GM12878 (cell line): ENCODE data around the gene PTMA. TPM values are rescaled to one million over a fixed set of nuclear protein-coding genes. Genes with fewer than 3 reads are reported as not detected.
A peak's percentile ranks its signal among the peaks of the same experiment; 100 is the strongest.

Source experiments
- CBFB ChIP-seq: IDR thresholded peaks from 2 replicates; pipeline ENCODE4 v1.6.1; 2016; ENCODE audit warnings: antibody characterized with exemption, low read depth
- FOXM1 ChIP-seq: IDR thresholded peaks from 2 replicates; pipeline ENCODE4 v1.6.1; 2012; ENCODE audit warnings: low read depth, mild to moderate bottlenecking, inconsistent platforms, low read length, moderate library complexity
- PKNOX1 ChIP-seq: fragments of 450-650 bp; IDR thresholded peaks from 2 replicates; pipeline ENCODE4 v1.6.1; 2016; ENCODE audit warnings: mild to moderate bottlenecking
- POU2F2 ChIP-seq: IDR thresholded peaks from 3 replicates; pipeline ENCODE4 v1.6.1; 2011; ENCODE audit warnings: low read depth, mild to moderate bottlenecking, low read length, borderline replicate concordance
- SIX5 ChIP-seq: IDR thresholded peaks from 2 replicates; pipeline ENCODE4 v1.6.1; 2011; ENCODE audit warnings: mild to moderate bottlenecking, low read depth, low read length, moderate library complexity; ENCODE audit not compliant: severe bottlenecking
- SKIL ChIP-seq: fragments of 450-650 bp; IDR thresholded peaks from 2 replicates; pipeline ENCODE4 v1.6.1; 2017; ENCODE audit warnings: mild to moderate bottlenecking, low read depth, inconsistent platforms; ENCODE audit not compliant: poor library complexity, severe bottlenecking
- SRF ChIP-seq, 2 experiments: IDR thresholded peaks; 2 replicates each; pipeline ENCODE4 v1.6.1; 2011; ENCODE audit warnings: low read depth in 2 of 2, low read length in 2 of 2, mild to moderate bottlenecking in 1 of 2, moderate library complexity in 1 of 2
- YBX1 ChIP-seq: fragments of 450-650 bp; IDR thresholded peaks from 2 replicates; pipeline ENCODE4 v1.6.1; 2016; ENCODE audit warnings: antibody characterized with exemption
- ZBTB33 ChIP-seq: fragments of 450-650 bp; IDR thresholded peaks from 2 replicates; pipeline ENCODE4 v1.6.1; 2017; ENCODE audit warnings: mild to moderate bottlenecking
- polyA plus RNA-seq, 11 experiments: library from polyadenylated mRNA; depleted of rRNA in 4 of 11; unstranded in 6 of 11; stranded (reverse) in 5 of 11; fragments of >200 nt; fragmentation: Nextera tagmentation in 4 of 11; fragmentation: Illumina TruSeq in 1 of 11; extraction: Ambion mirVana in 4 of 11; extraction: Trizol in 1 of 11; gene quantifications; 1 replicate in 1 of 11; 2 replicates in 10 of 11; pipeline versions ENCODE4 v1.2.1 to v1.2.3, GENCODE V29; 2011 to 2016; ENCODE audit warnings: inconsistent platforms in 2 of 11, missing spikeins in 2 of 11, low read depth in 1 of 11
- total RNA-seq, 4 experiments: library from RNA; depleted of rRNA in 3 of 4; stranded (reverse); fragments of >200 nt in 3 of 4; fragmentation: Illumina TruSeq in 1 of 4; extraction: Trizol in 1 of 4; gene quantifications; 2 replicates each; pipeline versions ENCODE4 v1.2.1 to v1.2.3, GENCODE V29; 2013 to 2021

The PTMA gene
- total and polyA plus RNA-seq, 10 of the 15 experiments (the other 5 are each of a cell fraction or from before 2014, with no cell fraction given): 1,144 to 5,018 (median 3,464) TPM

- TF ChIP-seq PKNOX1: no peak
- no peak for TF ChIP-seq SIX5
- no peak for TF ChIP-seq POU2F2
- TF ChIP-seq FOXM1: no peak
- peak; percentile 34; the same call in 1 of the 2 replicates for TF ChIP-seq ZBTB33
- TF ChIP-seq SKIL: peak; percentile 69
- TF ChIP-seq CBFB: no peak; the same call in 1 of the 2 replicates
- TF ChIP-seq SRF (IDR thresholded peaks at IDR 0.05; ENCODE audit: low read depth in 2 of 2, low read length in 2 of 2): no peak
- TF ChIP-seq YBX1: no peak
- TF ChIP-seq, all 136 proteins: peak for 6
Measured at GRCh38 chr2:231661422-231662027, 46.8 kb upstream of the PTMA start (continued).
